H1 (cell line): ENCODE data around the gene LSM14B. TPM values are rescaled to one million over a fixed set of nuclear protein-coding genes. Genes with fewer than 3 reads are reported as not detected.

Source experiments
- polyA plus RNA-seq, 7 experiments: library from polyadenylated mRNA; depleted of rRNA in 3 of 7; stranded (reverse) in 5 of 7; unstranded in 2 of 7; fragments of >200 nt in 5 of 7; fragments of 200-250 nt in 2 of 7; gene quantifications; 1 replicate in 5 of 7; 2 replicates in 1 of 7; 4 replicates in 1 of 7; pipeline versions ENCODE4 v1.2.1 to v1.2.3, GENCODE V29; 2011 to 2013; ENCODE audit warnings: missing spikeins in 2 of 7, mixed read lengths in 2 of 7
- total RNA-seq: library from RNA; stranded (reverse); fragmentation: NEBNext Ultra II Directional; extraction: Animal tissue kit (Norgen Biotek cat#: 25700); gene quantifications from 2 replicates; pipeline ENCODE4 v1.2.1, GENCODE V29; 2021

LSM14B gene
- total and polyA plus RNA-seq, 2 of the 8 experiments (the other 6 are each of a cell fraction or from before 2014, with no cell fraction given): 58.3 to 65.6 TPM

Other genes with a start within 250 kb of the LSM14B start
- gene TAF4, start 56.6 kb upstream of the LSM14B start, total RNA-seq: 30.1 and 33.0 TPM in 2 replicates
- 16.0 and 25.8 TPM in 2 replicates for gene TAF4, start 56.6 kb upstream of the LSM14B start, polyA plus RNA-seq (2011; rRNA removed)
- 339 and 361 TPM in 2 replicates for gene PSMA7, start 20.9 kb downstream of the LSM14B start, total RNA-seq
- gene PSMA7, start 20.9 kb downstream of the LSM14B start, polyA plus RNA-seq (2011; rRNA removed): 607 and 648 TPM in 2 replicates
- gene SS18L1, start 21.3 kb downstream of the LSM14B start, total RNA-seq: 22.4 and 28.4 TPM in 2 replicates
- gene SS18L1, start 21.3 kb downstream of the LSM14B start, polyA plus RNA-seq (2011; rRNA removed): 29.7 and 36.6 TPM in 2 replicates
- 22.8 and 24.1 TPM in 2 replicates for gene MTG2, start 60.6 kb downstream of the LSM14B start, total RNA-seq
- gene MTG2, start 60.6 kb downstream of the LSM14B start, polyA plus RNA-seq (2011; rRNA removed): 14.4 and 24.7 TPM in 2 replicates
- 4.4 and 4.5 TPM in 2 replicates for gene HRH3, start 97.8 kb downstream of the LSM14B start, total RNA-seq
- 2.0 and 3.1 TPM in 2 replicates for gene HRH3, start 97.8 kb downstream of the LSM14B start, polyA plus RNA-seq (2011; rRNA removed)
- gene OSBPL2, start 116.0 kb downstream of the LSM14B start, total RNA-seq: 42.4 and 42.6 TPM in 2 replicates
- gene OSBPL2, start 116.0 kb downstream of the LSM14B start, polyA plus RNA-seq (2011; rRNA removed): 11.7 and 16.9 TPM in 2 replicates
- 126 and 138 TPM in 2 replicates for gene ADRM1, start 180.5 kb downstream of the LSM14B start, total RNA-seq
- gene ADRM1, start 180.5 kb downstream of the LSM14B start, polyA plus RNA-seq (2011; rRNA removed): 214 and 260 TPM in 2 replicates
- gene LAMA5, start 244.8 kb downstream of the LSM14B start, total RNA-seq: 210 and 225 TPM in 2 replicates
- 34.4 and 90.7 TPM in 2 replicates for gene LAMA5, start 244.8 kb downstream of the LSM14B start, polyA plus RNA-seq (2011; rRNA removed)